ENCODE data around the gene AFAP1L1.
A peak's percentile ranks its signal among the peaks of the same experiment; 100 is the strongest.

AFAP1L1 gene

DNA sequence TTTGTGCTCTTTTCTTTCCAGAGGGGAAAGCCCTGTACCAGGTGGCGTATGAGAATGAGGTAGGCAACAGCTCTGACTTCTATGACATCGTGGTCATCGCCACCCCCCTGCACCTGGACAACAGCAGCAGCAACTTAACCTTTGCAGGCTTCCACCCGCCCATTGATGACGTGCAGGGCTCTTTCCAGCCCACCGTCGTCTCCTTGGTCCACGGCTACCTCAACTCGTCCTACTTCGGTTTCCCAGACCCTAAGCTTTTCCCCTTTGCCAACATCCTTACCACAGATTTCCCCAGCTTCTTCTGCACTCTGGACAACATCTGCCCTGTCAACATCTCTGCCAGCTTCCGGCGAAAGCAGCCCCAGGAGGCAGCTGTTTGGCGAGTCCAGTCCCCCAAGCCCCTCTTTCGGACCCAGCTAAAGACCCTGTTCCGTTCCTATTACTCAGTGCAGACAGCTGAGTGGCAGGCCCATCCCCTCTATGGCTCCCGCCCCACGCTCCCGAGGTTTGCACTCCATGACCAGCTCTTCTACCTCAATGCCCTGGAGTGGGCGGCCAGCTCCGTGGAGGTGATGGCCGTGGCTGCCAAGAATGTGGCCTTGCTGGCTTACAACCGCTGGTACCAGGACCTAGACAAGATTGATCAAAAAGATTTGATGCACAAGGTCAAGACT is 96.5 kb downstream of the AFAP1L1 start:
- DNase-seq (ENCODE audit: insufficient read length, low spot score) (no peak), FAIRE-seq (no peak)

GRCh38 chr5:149370878-149371277 is 99.2 kb downstream of the AFAP1L1 start:
- DNase-seq (ENCODE audit: insufficient read length, low spot score), result no peak
- FAIRE-seq, result no peak

- DNase-seq (ENCODE audit: insufficient read length, low spot score) (peak; percentile 64), FAIRE-seq (no peak)
Observed at GRCh38 chr5:149371296-149371962, 99.8 kb downstream of the AFAP1L1 start.

- DNase-seq (ENCODE audit: insufficient read length, low spot score), result no peak
- no peak for FAIRE-seq
Observed at GRCh38 chr5:149372076-149372795, 100.6 kb downstream of the AFAP1L1 start.

DNA sequence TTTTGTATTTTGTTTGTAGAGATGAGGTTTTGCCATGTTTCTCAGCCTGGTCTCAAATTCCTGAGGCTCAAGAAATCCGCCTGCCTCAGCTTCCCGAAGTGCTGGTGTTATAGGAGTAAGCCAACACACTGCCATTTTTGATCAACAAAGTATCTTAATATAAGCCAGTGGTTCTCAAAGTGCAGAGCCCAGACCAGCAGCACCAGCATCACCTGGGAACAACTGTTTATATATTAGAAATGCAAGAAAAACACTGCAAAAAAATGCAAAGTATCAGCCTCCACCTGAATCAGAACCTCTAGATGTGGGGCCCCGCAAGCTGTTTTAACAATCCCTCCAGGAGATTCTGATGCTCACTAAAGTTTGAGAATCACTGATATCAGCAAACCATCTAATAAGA is 101.3 kb downstream of the AFAP1L1 start:
- DNase-seq (ENCODE audit: insufficient read length, low spot score) (no peak), FAIRE-seq (no peak)

- no peak for FAIRE-seq
- no peak for DNase-seq (ENCODE audit: insufficient read length, low spot score)
Observed at GRCh38 chr5:149374303-149374702, 102.6 kb downstream of the AFAP1L1 start.

GRCh38 chr5:149374801-149375200 is 103.1 kb downstream of the AFAP1L1 start:
- DNase-seq (ENCODE audit: insufficient read length, low spot score) (no peak), FAIRE-seq (no peak)

GRCh38 chr5:149375434-149375833 is 103.8 kb downstream of the AFAP1L1 start:
- DNase-seq (ENCODE audit: insufficient read length, low spot score) (no peak), FAIRE-seq (no peak)

- no peak for FAIRE-seq
- DNase-seq (ENCODE audit: insufficient read length, low spot score), result no peak
Observed at GRCh38 chr5:149376104-149376503, 104.4 kb downstream of the AFAP1L1 start.

GRCh38 chr5:149376711-149377447 is 105.2 kb downstream of the AFAP1L1 start:
- FAIRE-seq, result no peak
- DNase-seq (ENCODE audit: insufficient read length, low spot score), result no peak

- FAIRE-seq (no peak), DNase-seq (ENCODE audit: insufficient read length, low spot score) (no peak)
Observed at GRCh38 chr5:149378241-149378820, 106.7 kb downstream of the AFAP1L1 start.

GRCh38 chr5:149379177-149379761 is 107.6 kb downstream of the AFAP1L1 start, which contains the start of gene IL17B:
TSS of gene IL17B (minus strand) at chr5:149379292. CDS start at chr5:149379225, 67 bp downstream.
- no peak for FAIRE-seq
- DNase-seq (ENCODE audit: insufficient read length, low spot score), result no peak

GRCh38 chr5:149379818-149380374 is 108.2 kb downstream of the AFAP1L1 start:
- no peak for DNase-seq (ENCODE audit: insufficient read length, low spot score)
- no peak for FAIRE-seq

- DNase-seq (ENCODE audit: insufficient read length, low spot score) (no peak), FAIRE-seq (no peak)
Observed at GRCh38 chr5:149380466-149381121, 108.9 kb downstream of the AFAP1L1 start.

DNA sequence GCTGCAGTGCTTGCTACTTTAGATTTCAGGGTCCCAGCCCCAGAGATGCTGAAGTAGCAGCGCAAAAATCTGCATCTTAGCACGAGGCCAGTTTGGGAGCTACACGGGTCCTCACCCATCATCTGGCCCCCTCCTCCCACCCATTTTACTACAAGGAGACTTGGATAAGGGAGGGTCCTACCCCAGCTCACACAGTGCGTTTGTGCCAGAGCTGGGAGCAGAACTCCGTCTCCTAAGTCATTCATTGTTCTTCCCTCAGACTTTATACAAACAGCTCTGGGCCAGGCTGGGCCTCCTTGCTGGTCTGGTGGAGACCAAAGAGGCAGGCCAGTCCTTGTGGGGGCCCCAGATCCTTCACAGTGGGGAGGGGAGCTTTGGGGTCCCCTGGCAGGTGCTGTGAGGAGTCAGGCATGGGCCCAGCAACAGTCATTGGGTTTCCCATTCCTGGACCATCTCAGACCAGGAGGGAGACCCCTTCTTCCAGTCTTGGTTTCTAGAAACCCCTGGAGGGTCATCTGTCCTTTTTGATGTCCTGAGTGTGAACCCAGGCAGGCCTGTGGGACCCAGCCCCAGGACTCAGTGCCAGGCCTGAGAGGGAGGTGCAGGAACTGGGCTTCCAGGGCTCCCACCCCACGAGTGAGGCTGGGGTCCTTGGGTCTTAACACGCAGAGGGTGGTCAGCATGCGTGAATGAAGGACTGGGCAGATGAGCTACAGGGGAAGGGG is 109.8 kb downstream of the AFAP1L1 start:
- no peak for DNase-seq (ENCODE audit: insufficient read length, low spot score)
- FAIRE-seq, result no peak

GRCh38 chr5:149381986-149382338 is 110.3 kb downstream of the AFAP1L1 start:
- FAIRE-seq (peak; percentile 76), DNase-seq (ENCODE audit: insufficient read length, low spot score) (peak; percentile 81)

DNA sequence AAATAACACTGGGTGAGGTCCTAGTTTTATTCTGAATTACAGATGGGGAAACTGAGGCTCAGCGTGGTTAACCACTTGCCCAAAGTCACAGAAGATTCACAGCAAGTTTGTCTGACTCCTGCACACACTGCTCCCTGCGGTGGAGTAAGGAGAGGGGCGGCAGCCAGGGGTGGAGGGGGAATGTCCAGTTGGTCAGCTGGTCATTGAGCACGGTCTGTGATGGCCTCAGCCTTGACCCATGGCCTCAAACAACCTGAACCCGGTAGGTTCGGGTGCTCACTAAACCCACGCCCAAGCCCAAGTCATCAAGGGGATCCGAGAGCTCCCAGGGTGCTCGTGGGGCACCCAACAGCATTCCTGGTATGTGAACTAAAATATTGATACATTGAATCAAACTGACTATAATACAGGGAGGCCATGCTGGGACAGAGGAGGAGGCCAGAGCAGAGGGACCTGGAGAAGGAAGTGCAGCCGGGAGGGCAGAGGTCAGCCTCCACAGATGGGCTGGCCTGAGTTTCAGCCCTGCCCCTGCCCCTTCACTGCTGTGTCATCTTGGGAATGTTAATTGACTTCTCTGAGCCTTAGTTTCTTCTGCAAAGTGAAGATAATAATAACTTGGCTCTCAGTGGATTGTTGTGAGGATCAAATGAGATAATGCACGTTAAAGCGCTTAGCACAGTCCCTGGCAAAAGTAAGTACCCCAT is 111.0 kb downstream of the AFAP1L1 start:
- FAIRE-seq (no peak), DNase-seq (ENCODE audit: insufficient read length, low spot score) (no peak)

GRCh38 chr5:149383399-149383798 is 111.7 kb downstream of the AFAP1L1 start:
- FAIRE-seq, result no peak
- DNase-seq (ENCODE audit: insufficient read length, low spot score), result no peak

All from HTR-8/SVneo (cell line).